Activated CD4-positive, alpha-beta T cell treated with anti-CD3 and anti-CD28 coated beads, Interleukin-2, Interleukin-6, amounts not matched to agents 100 ng/mL and 50 ng/mL, durations not matched to agents 16 hours and 8 hours (primary cell): ENCODE data around the gene CDH4.

ENCODE experiments used
- DNase-seq: peaks from one replicate; pipeline ENCODE4 v3.0.0-alpha.2; 2020

The CDH4 gene

GRCh38 chr20:61284752-61285151 lies 32.7 kb downstream of the CDH4 start:
- no peak for DNase-seq

- no peak for DNase-seq
Measured at GRCh38 chr20:61285152-61285645, 33.1 kb downstream of the CDH4 start.

GRCh38 chr20:61285691-61286090 lies 33.6 kb downstream of the CDH4 start:
- no peak for DNase-seq

- no peak for DNase-seq
Measured at GRCh38 chr20:61287583-61288275, 35.7 kb downstream of the CDH4 start.

- DNase-seq = no peak
Measured at GRCh38 chr20:61288331-61288784, 36.3 kb downstream of the CDH4 start.

GRCh38 chr20:61289166-61289565 lies 37.1 kb downstream of the CDH4 start:
- DNase-seq = no peak

GRCh38 chr20:61290721-61291120 lies 38.7 kb downstream of the CDH4 start:
- no peak for DNase-seq

GRCh38 chr20:61291166-61291829 lies 39.2 kb downstream of the CDH4 start:
- no peak for DNase-seq

GRCh38 chr20:61292391-61292790 lies 40.3 kb downstream of the CDH4 start:
- DNase-seq = no peak

GRCh38 chr20:61292821-61293612 lies 41.0 kb downstream of the CDH4 start:
- no peak for DNase-seq

GRCh38 chr20:61293951-61294350 lies 41.9 kb downstream of the CDH4 start:
- DNase-seq = no peak

GRCh38 chr20:61295249-61295648 lies 43.2 kb downstream of the CDH4 start:
- DNase-seq = no peak

GRCh38 chr20:61295682-61296628 lies 43.9 kb downstream of the CDH4 start:
- DNase-seq = no peak

- DNase-seq = no peak
Measured at GRCh38 chr20:61296629-61297019, 44.6 kb downstream of the CDH4 start.

- no peak for DNase-seq
Measured at GRCh38 chr20:61297491-61297890, 45.4 kb downstream of the CDH4 start.

GRCh38 chr20:61297986-61298385 lies 45.9 kb downstream of the CDH4 start:
- no peak for DNase-seq

GRCh38 chr20:61298661-61299060 lies 46.6 kb downstream of the CDH4 start:
- no peak for DNase-seq

- no peak for DNase-seq
Measured at GRCh38 chr20:61299104-61299503, 47.0 kb downstream of the CDH4 start.

- DNase-seq = no peak
Measured at GRCh38 chr20:61299618-61300017, 47.6 kb downstream of the CDH4 start.

GRCh38 chr20:61300293-61300692 lies 48.2 kb downstream of the CDH4 start:
- no peak for DNase-seq

- no peak for DNase-seq
Measured at GRCh38 chr20:61300709-61301108, 48.6 kb downstream of the CDH4 start.

- no peak for DNase-seq
Measured at GRCh38 chr20:61301711-61302525, 49.9 kb downstream of the CDH4 start.
